ENCODE results near the gene EPO. TPM values are rescaled to one million over a fixed set of nuclear protein-coding genes. Genes with fewer than 3 reads are reported as not detected.

Gene EPO
- total and polyA plus RNA-seq, 2 donors from 2014 or later, result not detected

DNA sequence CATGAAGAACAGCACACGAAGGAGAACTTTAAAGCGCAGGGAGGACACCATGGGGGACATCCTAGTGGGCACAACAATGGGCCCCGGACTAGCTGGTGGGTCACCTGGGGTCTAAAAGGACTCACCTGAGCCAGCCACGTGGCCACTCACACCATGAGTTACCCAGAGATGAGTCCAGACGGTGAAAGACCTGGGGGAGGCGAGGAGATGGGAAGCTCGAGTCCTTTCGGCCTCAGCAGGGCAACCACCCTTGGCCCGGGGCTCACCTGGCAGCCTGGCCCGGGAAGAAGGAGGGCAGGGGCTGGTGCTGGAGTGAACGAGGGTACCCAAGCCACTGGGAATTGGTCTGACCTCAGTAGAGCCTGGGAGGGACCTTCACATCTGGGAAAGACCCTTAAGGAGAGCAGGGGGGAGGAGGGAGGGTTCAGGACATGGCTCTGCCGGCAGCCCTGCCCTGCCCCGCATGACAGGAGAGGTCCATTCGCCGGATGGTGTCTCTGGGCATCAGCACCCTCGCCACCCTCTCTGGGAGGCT lies 31.9 kb upstream of the EPO start:
- no peak overlapping the region for H3K9ac ChIP-seq (ENCODE audit: low read length in 3 of 3)
- no peak overlapping the region for H3K4me3 ChIP-seq (ENCODE audit: low read length in 3 of 3)
- TF ChIP-seq, protein P1, sequence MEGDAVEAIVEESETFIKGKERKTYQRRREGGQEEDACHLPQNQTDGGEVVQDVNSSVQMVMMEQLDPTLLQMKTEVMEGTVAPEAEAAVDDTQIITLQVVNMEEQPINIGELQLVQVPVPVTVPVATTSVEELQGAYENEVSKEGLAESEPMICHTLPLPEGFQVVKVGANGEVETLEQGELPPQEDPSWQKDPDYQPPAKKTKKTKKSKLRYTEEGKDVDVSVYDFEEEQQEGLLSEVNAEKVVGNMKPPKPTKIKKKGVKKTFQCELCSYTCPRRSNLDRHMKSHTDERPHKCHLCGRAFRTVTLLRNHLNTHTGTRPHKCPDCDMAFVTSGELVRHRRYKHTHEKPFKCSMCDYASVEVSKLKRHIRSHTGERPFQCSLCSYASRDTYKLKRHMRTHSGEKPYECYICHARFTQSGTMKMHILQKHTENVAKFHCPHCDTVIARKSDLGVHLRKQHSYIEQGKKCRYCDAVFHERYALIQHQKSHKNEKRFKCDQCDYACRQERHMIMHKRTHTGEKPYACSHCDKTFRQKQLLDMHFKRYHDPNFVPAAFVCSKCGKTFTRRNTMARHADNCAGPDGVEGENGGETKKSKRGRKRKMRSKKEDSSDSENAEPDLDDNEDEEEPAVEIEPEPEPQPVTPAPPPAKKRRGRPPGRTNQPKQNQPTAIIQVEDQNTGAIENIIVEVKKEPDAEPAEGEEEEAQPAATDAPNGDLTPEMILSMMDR (IDR thresholded peaks at IDR 0.05; ENCODE audit: borderline replicate concordance, extremely low read depth, insufficient read depth), result no peak
- no peak for FAIRE-seq
- intact Hi-C loops (cut with DNase I), result loop anchor here (10.0 kb wide), 2 partner anchors 114 to 224 kb away; partner anchors contain the start of genes SAP25 and SPACDR
- no peaks in the 10 kb centered on the region for H3K27me3 ChIP-seq (ENCODE audit: control insufficient read depth, insufficient read depth, low read length)
- no peaks in the 10 kb centered on the region for H3K9me3 ChIP-seq (ENCODE audit: control insufficient read depth in 2 of 3, insufficient read depth in 1 of 3, low read length in 3 of 3)
- DNase-seq, result peak in 1 of 5 donors; percentile 69
- peaks cover 2 to 23% (median 12%) of the 10 kb centered on the region in 3 donors for H3K36me3 ChIP-seq (ENCODE audit: control insufficient read depth in 2 of 3, insufficient read depth in 3 of 3, low read length in 3 of 3)
- no peak overlapping the region for H3K27ac ChIP-seq (ENCODE audit: low read depth in 2 of 2, low read length in 2 of 2)
- H3K4me1 ChIP-seq (ENCODE audit: control insufficient read depth in 2 of 3, insufficient read depth in 2 of 3, low read depth in 1 of 3, low read length in 3 of 3), result peaks cover 0 to 23% (median 15%) of the 10 kb centered on the region in 3 donors

DNA sequence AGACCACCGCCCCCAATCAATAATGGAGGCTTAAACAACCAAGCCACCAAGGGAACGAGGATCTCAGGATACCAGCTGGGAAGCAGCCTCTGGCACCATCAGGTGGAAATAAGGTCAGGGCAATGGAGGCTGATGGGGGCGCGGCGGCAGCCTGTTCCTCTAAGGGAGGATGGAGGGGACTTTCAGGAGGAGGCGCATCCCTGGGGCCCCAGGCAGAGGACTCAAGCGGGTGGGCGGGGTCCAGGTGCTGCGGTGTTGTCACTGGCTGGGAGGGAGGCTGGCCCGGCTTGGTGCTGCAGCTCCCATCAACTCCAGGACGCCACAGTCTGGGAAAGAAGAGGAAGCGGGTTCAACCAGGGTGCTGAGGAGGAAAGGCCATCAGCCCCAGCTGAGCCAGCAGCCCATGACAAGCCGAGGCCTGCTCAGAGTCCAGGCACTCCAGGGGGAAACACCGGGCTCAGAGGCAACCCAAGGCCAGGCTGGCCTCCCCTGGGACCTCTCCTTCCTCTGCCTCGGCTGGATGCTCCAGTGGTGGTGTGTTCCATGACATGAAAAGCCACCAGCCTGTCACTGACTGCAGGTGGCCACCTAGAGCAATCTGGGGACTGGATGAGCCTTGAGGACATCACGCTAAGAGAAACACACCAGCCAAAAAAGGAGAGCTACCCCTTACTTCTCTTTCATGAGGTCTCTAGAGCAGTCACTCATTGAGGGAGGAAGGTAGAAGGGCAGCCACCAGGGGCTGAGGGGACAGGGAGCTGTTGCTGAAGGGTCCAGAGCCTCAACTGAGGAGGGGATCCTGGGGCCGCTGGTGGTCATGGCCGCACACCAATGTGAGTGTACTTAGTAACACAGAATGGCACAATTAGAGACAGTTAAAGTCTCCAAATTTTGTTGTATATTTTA lies 30.8 kb upstream of the EPO start:
- H3K4me1 ChIP-seq (ENCODE audit: control insufficient read depth in 2 of 3, insufficient read depth in 2 of 3, low read depth in 1 of 3, low read length in 3 of 3), result peaks cover 0 to 23% (median 15%) of the 10 kb centered on the region in 3 donors
- H3K4me3 ChIP-seq (ENCODE audit: low read length in 3 of 3), result no peak overlapping the region
- TF ChIP-seq, protein P1 (IDR thresholded peaks at IDR 0.05; ENCODE audit: borderline replicate concordance, extremely low read depth, insufficient read depth), result no peak
- peaks cover 2 to 22% (median 12%) of the 10 kb centered on the region in 3 donors for H3K36me3 ChIP-seq (ENCODE audit: control insufficient read depth in 2 of 3, insufficient read depth in 3 of 3, low read length in 3 of 3)
- H3K9ac ChIP-seq (ENCODE audit: low read length in 3 of 3), result no peak overlapping the region
- no peaks in the 10 kb centered on the region for H3K9me3 ChIP-seq (ENCODE audit: control insufficient read depth in 2 of 3, insufficient read depth in 1 of 3, low read length in 3 of 3)
- DNase-seq, result peak in 2 of 5 donors; percentile 45 to 72
- FAIRE-seq, result no peak
- no peaks in the 10 kb centered on the region for H3K27me3 ChIP-seq (ENCODE audit: control insufficient read depth, insufficient read depth, low read length)
- intact Hi-C loops (cut with DNase I), result loop anchor here (10.0 kb wide), 2 partner anchors 115 to 225 kb away; partner anchors contain the start of genes SAP25 and SPACDR
- no peak overlapping the region for H3K27ac ChIP-seq (ENCODE audit: low read depth in 2 of 2, low read length in 2 of 2)

DNA sequence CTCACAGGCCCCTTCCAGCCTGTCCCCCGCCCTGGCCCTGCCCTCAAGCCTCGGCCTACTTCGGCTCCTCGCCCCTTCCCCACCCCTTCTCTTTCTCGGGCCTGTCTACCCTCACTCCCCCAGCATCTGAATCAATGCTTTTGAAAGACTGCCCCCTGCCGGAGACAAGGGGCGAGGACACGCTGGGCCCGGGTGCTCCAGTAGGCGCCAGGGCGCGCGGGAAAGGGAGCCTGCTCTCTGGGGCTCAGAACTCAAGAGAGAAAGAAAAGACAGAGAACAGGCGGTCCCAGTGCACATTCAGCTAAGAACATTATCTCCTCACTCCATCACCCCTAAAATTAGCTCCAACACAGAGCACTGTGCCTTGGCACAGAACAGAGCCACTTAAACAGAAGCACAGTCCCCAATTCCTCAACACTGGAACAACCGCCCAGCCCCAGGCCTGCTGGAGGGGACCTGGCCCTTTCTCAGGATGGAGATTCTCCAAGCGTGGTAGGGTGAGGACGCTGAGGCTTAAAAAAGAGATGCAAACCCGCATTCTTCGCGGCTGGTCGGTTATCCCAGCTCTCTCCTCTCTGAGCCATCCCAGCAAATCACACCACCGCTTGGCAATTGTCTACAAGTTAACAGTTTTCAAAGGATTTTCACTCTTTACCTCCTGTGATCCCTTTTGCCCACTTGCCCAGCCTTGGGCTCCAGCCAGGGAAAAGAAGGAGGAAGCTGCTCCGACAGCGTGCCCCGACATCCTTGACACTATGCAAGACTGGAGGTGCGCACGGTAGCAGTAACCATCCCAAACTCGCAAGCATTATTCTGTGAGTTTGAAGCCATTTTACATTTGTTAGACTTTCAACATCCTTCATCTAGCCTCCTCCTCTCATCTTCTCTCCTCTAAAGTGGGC lies 28.3 kb upstream of the EPO start:
- H3K27ac ChIP-seq (ENCODE audit: low read depth in 2 of 2, low read length in 2 of 2), result no peak overlapping the region
- peak overlapping the region; percentile 23 to 79 (median 74) for H3K4me3 ChIP-seq (ENCODE audit: low read length in 3 of 3)
- TF ChIP-seq, protein P1 (IDR thresholded peaks at IDR 0.05; ENCODE audit: borderline replicate concordance, extremely low read depth, insufficient read depth), result peak; percentile 94
- DNase-seq, result peak; percentile 87 to 93 (median 89)
- intact Hi-C loops (cut with DNase I), result no loop called here
- FAIRE-seq, result no peak
- H3K9ac ChIP-seq (ENCODE audit: low read length in 3 of 3), result peak overlapping the region in 1 of 3 donors; percentile 25
- H3K36me3 ChIP-seq (ENCODE audit: control insufficient read depth in 2 of 3, insufficient read depth in 3 of 3, low read length in 3 of 3), result peaks cover 0 to 5% (median 0%) of the 10 kb centered on the region in 3 donors
- peaks cover 0 to 23% (median 15%) of the 10 kb centered on the region in 3 donors for H3K4me1 ChIP-seq (ENCODE audit: control insufficient read depth in 2 of 3, insufficient read depth in 2 of 3, low read depth in 1 of 3, low read length in 3 of 3)
- no peaks in the 10 kb centered on the region for H3K9me3 ChIP-seq (ENCODE audit: control insufficient read depth in 2 of 3, insufficient read depth in 1 of 3, low read length in 3 of 3)
- no peaks in the 10 kb centered on the region for H3K27me3 ChIP-seq (ENCODE audit: control insufficient read depth, insufficient read depth, low read length)

Data from kidney (tissue), 14 donors.